MM.1S (cell line): ENCODE results near the gene ACOX3.

Experiments used
- DNase-seq: peaks from one replicate; pipeline ENCODE4 v3.0.0-alpha.2; 2015
- H2AFZ ChIP-seq: fragments of 300-600 bp; sonication (generic); 2 replicates; pipeline ENCODE4 v1.6.0; 2016; ENCODE audit warnings: antibody characterized with exemption, low read length
- H3F3A ChIP-seq: fragments of 300-600 bp; sonication (generic); 2 replicates; pipeline ENCODE4 v1.6.1; 2016; ENCODE audit warnings: mild to moderate bottlenecking, antibody characterized with exemption, low read length, moderate library complexity, mixed read lengths; ENCODE audit not compliant: insufficient read depth
- H3K27ac ChIP-seq: fragments of 300-600 bp; sonication (generic); 2 replicates; pipeline ENCODE4 v1.5.1; 2016; ENCODE audit warnings: mild to moderate bottlenecking, low read length
- H3K27me3 ChIP-seq: fragments of 300-600 bp; sonication (generic); replicated peaks from 2 replicates; pipeline ENCODE4 v1.6.0; 2016; ENCODE audit warnings: low read length; ENCODE audit not compliant: insufficient read depth
- H3K36me3 ChIP-seq: fragments of 300-600 bp; sonication (generic); replicated peaks from 2 replicates; pipeline ENCODE4 v1.6.1; 2016; ENCODE audit warnings: mild to moderate bottlenecking, low read length, mixed read lengths; ENCODE audit not compliant: insufficient read depth
- H3K4me1 ChIP-seq: fragments of 300-600 bp; sonication (generic); 2 replicates; pipeline ENCODE4 v1.6.1; 2016; ENCODE audit warnings: low read length, mixed read lengths
- H3K4me2 ChIP-seq: fragments of 300-600 bp; sonication (generic); 2 replicates; pipeline ENCODE4 v1.6.0; 2016; ENCODE audit warnings: low read depth, low read length
- H3K4me3 ChIP-seq: fragments of 300-600 bp; sonication (generic); 2 replicates; pipeline ENCODE4 v1.5.1; 2016; ENCODE audit warnings: low read length, mixed read lengths
- H3K79me2 ChIP-seq: fragments of 300-600 bp; sonication (generic); 2 replicates; pipeline ENCODE4 v1.6.1; 2016; ENCODE audit warnings: mixed run types, low read length, mixed read lengths
- H3K9ac ChIP-seq: fragments of 300-600 bp; sonication (generic); 2 replicates; pipeline ENCODE4 v1.6.1; 2016; ENCODE audit warnings: low read length, mixed read lengths
- H3K9me2 ChIP-seq: fragments of 300-600 bp; sonication (generic); replicated peaks from 2 replicates; pipeline ENCODE4 v1.6.1; 2016; ENCODE audit warnings: mild to moderate bottlenecking, low read length, mixed read lengths; ENCODE audit not compliant: insufficient read depth
- H3K9me3 ChIP-seq: fragments of 300-600 bp; sonication (generic); replicated peaks from 2 replicates; pipeline ENCODE4 v1.6.1; 2016; ENCODE audit warnings: mild to moderate bottlenecking, low read length, mixed read lengths; ENCODE audit not compliant: insufficient read depth
- H4K20me1 ChIP-seq: fragments of 300-600 bp; sonication (generic); 2 replicates; pipeline ENCODE4 v1.6.1; 2016; ENCODE audit warnings: mild to moderate bottlenecking, low read length, moderate library complexity, mixed read lengths; ENCODE audit not compliant: insufficient read depth
- EZH2 ChIP-seq: fragments of 300-600 bp; sonication (generic); optimal IDR thresholded peaks from 2 replicates; pipeline ENCODE3; 2017; ENCODE audit warnings: low read depth, mild to moderate bottlenecking, antibody characterized with exemption, low read length, mixed read lengths
- EZH2phosphoT487 ChIP-seq: fragments of 300-600 bp; sonication (generic); IDR thresholded peaks from 2 replicates; pipeline ENCODE4 v1.6.1; 2018; ENCODE audit warnings: antibody characterized with exemption, low read length
- TF ChIP-seq, protein P1 (sequence below): fragments of 300-600 bp; sonication (generic); IDR thresholded peaks from 2 replicates; pipeline ENCODE4 v1.5.1; 2016; ENCODE audit warnings: antibody characterized with exemption, low read length, mixed read lengths

The ACOX3 gene

DNA sequence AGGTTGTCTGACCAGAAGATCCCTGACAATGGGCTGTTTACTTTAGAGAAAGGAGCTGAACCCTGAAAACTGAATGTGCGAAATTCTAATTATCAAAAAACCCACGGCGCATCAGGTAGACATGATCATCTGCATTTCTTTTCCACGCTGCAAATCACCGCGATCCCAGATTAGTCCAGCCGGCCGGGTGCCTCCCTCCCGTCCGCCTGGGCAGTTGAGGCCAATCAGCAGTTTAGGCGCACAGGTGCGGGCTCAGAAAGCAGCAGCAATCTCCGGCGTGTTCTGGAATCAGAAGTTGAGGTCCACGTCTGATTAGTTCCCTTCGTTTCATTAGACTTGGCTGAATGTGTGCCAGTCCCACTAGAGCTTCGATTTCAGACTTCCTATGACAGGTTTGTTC is 73.9 kb downstream of the ACOX3 start:
- Histone ChIP-seq H3K27me3 (no peaks in the 10 kb centered on the region), H3K9me2 (no peaks in the 10 kb centered on the region), H3K9me3 (no peaks in the 10 kb centered on the region), H4K20me1 (no peaks in the 10 kb centered on the region), H3F3A (no peaks in the 10 kb centered on the region), H3K79me2 (no peaks in the 10 kb centered on the region), H3K4me1 (no peaks in the 10 kb centered on the region), H2AFZ (no peak overlapping the region), H3K9ac (no peak overlapping the region), H3K36me3 (no peaks in the 10 kb centered on the region), H3K4me3 (no peak overlapping the region), H3K27ac (no peak overlapping the region), H3K4me2 (no peak overlapping the region)
- TF ChIP-seq EZH2 = no peak
- TF ChIP-seq, protein P1, sequence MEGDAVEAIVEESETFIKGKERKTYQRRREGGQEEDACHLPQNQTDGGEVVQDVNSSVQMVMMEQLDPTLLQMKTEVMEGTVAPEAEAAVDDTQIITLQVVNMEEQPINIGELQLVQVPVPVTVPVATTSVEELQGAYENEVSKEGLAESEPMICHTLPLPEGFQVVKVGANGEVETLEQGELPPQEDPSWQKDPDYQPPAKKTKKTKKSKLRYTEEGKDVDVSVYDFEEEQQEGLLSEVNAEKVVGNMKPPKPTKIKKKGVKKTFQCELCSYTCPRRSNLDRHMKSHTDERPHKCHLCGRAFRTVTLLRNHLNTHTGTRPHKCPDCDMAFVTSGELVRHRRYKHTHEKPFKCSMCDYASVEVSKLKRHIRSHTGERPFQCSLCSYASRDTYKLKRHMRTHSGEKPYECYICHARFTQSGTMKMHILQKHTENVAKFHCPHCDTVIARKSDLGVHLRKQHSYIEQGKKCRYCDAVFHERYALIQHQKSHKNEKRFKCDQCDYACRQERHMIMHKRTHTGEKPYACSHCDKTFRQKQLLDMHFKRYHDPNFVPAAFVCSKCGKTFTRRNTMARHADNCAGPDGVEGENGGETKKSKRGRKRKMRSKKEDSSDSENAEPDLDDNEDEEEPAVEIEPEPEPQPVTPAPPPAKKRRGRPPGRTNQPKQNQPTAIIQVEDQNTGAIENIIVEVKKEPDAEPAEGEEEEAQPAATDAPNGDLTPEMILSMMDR = no peak
- no peak for TF ChIP-seq EZH2phosphoT487
- DNase-seq = no peak

GRCh38 chr4:8365951-8366350 is 74.6 kb downstream of the ACOX3 start:
- no peaks in the 10 kb centered on the region for H3K79me2 ChIP-seq
- H3K27ac ChIP-seq = no peak overlapping the region
- no peaks in the 10 kb centered on the region for H3K27me3 ChIP-seq
- no peak overlapping the region for H3K9ac ChIP-seq
- no peaks in the 10 kb centered on the region for H4K20me1 ChIP-seq
- no peak overlapping the region for H3K4me3 ChIP-seq
- TF ChIP-seq, protein P1 = no peak
- no peak for TF ChIP-seq EZH2phosphoT487
- TF ChIP-seq EZH2 = no peak
- no peak overlapping the region for H2AFZ ChIP-seq
- no peaks in the 10 kb centered on the region for H3F3A ChIP-seq
- no peaks in the 10 kb centered on the region for H3K4me1 ChIP-seq
- H3K9me3 ChIP-seq = no peaks in the 10 kb centered on the region
- H3K4me2 ChIP-seq = no peak overlapping the region
- no peaks in the 10 kb centered on the region for H3K36me3 ChIP-seq
- no peaks in the 10 kb centered on the region for H3K9me2 ChIP-seq
- no peak for DNase-seq

- no peaks in the 10 kb centered on the region for H3K27me3 ChIP-seq
- H3K9me3 ChIP-seq = no peaks in the 10 kb centered on the region
- H3F3A ChIP-seq = no peaks in the 10 kb centered on the region
- no peak overlapping the region for H3K9ac ChIP-seq
- no peak overlapping the region for H3K27ac ChIP-seq
- TF ChIP-seq, protein P1 = no peak
- TF ChIP-seq EZH2phosphoT487 (no peak), EZH2 (no peak)
- no peak overlapping the region for H3K4me3 ChIP-seq
- no peaks in the 10 kb centered on the region for H4K20me1 ChIP-seq
- DNase-seq = no peak
- H3K9me2 ChIP-seq = no peaks in the 10 kb centered on the region
- no peaks in the 10 kb centered on the region for H3K36me3 ChIP-seq
- H3K79me2 ChIP-seq = no peaks in the 10 kb centered on the region
- no peak overlapping the region for H3K4me2 ChIP-seq
- no peaks in the 10 kb centered on the region for H3K4me1 ChIP-seq
- H2AFZ ChIP-seq = no peak overlapping the region
These were observed 75.2 kb downstream of the ACOX3 start for GRCh38 chr4:8365353-8365752.
